EH (cell line): ENCODE results near the gene PPM1H.
A peak's percentile ranks its signal among the peaks of the same experiment; 100 is the strongest.
"Not testable (repeated sequence)": the region's sequence is repeated elsewhere in the genome, so short reads cannot be mapped to it uniquely, and the experiment has no call there.

ENCODE experiments used
- DNase-seq: peaks from one replicate; pipeline ENCODE4 v3.0.0-alpha.2; 2015; ENCODE audit warnings: low read depth

The PPM1H gene

DNA sequence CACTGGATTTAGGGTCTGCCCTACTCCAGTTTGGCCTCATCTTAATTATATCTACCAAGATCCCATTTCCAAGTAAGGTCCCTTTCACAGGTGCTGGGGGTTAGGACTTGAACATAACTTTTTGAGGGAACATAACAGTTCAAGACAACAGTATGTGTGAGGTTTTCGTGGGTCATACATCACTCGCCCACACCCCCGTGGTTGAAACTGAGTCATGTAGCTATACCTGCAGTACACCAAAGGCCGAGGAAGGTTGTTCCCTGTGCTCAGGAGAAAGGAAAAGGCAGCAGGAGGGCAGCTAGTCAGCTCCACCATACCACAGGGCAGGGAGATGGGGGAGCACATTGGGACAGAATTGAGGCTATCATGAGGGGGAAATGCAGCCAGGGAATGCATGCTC is 167.0 kb downstream of the PPM1H start:
- no peak for DNase-seq

DNA sequence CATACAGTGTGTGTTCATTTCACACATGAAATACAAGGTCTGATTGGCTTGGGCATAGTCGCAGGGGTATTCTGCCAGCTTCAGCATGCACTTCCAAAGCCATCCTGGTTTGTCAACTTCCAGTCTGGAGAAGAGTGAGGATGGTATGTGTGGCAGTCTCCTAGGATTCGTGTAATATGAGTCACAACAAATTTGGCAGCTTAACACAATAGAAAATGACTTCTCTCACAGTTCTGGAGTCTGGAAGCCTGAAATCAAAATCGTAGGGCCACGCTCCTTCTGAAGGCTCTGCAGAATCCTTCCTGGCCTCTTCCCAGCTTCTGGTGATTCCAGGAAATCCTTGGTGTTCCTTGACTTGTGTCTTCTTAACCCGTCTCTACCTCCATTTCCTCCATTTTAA is 167.5 kb downstream of the PPM1H start:
- peak; percentile 83 for DNase-seq

DNA sequence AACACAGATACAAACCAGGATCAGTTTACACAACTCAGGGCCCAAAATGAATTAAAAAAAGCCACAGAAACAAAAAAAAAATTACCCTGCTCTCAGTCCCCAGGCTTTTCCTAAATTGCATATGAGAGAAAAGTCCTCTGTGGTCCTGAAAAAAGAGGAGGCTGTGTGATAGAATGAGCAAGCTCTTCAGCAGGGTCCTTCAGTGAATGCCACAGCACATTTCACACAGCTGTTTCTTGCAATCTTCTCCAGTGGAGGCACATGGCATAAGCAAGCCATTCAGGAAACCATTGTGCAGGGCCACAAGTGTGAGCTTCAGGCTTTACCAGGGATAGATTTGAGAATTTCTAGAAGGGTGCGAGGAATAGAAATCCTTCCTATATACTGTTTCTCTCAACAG is 168.5 kb downstream of the PPM1H start:
- DNase-seq, result no peak

DNA sequence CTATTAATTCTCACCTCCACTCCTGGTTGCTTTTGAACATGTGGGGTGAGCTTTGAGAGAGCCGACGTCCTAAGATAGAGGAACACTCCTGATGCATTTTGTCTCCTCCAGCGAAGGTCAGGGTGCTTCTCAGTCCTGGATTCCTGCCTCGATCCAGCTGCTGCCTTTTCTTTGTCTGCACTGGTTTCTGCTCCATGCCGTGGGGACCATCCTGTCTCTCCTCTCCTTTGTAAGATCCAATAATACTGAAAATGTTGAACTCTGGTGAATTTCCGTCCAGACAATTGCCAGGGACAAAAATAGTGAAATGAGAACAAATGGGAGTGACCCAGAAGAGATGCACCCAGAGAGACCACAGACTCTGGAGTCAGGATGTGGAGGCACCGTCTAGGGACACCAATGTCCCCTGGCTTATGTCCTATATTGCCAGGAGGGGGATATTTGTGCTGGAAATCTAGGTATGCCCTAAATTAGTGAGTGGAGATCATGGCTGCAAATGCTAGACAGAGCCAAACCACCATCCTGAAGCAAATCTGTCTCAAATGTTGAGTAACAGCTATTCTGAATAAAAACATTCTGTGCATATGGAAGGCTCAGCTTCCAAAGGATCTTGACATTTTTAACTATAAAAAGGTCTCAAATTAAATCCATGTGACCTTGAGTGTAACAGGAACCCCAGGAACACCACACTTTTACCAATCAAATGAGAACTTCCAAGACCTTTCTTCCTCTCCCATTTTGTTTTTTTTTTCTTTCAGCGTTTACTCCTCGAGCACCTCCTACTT is 170.9 kb downstream of the PPM1H start:
- peak; percentile 21 for DNase-seq

DNA sequence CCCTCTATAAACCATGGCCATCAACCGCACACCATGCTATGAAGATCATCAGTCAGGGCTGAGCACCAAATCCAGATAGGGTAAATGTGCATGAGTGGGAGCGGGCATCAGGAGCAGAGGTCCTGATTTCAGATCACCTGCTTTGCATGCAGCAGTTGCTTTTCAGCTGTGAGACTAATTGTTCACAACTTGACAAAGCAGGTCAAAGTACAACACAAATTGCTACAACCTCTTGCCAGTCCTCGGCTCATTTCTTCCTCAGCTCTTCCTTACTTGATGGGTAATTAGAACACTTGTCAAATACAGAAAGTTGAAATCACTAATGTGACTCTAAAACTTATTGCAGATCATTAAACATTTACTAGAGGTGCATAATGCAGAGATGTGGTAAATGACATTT is 171.6 kb downstream of the PPM1H start:
- DNase-seq, result no peak

DNA sequence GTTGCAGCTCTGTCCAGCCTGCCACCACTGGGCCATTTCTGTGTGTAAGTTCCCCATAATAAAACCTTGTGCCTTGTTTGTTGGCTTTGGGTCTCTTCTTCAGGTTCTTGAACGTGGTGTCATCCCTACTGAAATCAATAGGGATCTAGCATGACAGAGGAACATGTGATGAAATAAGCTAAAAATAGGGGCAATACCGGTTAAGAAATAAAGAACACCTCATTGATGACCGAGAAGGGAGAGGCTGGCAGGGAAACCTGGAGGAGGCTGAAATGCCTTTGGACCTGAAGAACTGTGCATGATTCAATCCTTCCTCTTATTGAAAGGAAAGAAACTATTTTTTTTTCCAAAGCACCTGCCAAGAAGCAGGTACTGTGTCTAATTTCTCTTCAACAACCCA is 172.3 kb downstream of the PPM1H start:
- no peak for DNase-seq

DNA sequence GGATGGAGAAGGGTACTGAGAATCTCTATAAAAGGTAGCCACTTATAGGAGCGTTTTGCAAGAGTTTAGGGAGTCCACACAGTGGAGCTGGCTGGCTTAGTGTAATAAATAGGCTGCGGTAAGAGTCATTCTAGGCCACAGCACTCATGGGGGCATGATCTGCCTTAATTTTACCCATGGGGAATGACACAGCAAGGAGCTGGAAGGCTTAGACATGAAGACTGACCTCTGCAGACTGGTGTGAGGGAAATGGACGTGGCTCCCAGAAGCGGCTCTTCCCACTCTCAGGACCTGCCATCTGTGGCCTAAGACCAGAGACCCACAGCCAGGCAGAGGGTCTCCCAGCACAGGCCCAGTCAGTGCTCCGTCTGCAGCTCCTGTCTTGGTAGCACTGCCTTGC is 173.3 kb downstream of the PPM1H start:
- DNase-seq, result no peak

DNA sequence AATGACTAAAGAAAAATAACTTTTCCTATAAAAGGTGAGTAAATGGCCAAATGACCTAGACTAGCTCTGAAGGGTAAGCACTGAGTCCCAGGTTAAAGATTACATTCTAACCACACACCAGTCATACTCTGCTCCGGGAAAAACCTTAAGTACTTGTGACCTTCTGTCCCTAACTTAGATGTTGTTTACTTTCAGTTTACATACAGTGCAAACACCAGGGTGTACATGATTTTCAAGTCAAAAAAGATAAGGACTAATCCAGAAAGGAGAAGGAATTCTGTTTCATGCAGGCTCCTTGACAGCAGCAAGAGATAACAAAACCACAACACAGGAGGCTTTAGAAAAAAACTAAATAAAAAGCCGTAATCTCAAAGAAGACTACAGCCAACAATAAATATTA is 174.2 kb downstream of the PPM1H start:
- no peak for DNase-seq

DNA sequence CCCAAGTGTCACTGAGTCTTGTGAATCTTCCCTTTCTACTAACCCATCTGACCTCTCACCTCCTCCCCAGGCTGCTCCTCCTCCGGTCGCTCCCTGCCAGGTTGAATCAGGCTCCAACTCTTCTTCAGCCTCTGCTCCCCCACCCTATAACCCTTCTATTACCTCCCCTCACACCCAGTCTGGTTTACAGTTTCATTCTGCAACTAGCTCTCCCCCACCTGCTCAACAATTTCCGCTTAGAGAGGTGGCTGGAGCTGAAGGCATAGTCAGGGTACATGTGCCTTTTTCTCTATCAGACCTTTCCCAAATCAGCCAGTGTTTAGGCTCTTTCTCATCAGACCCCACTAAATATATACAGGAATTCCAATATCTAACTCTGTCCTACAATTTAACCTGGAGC is 174.6 kb downstream of the PPM1H start:
- DNase-seq, result not testable (repeated sequence)

DNA sequence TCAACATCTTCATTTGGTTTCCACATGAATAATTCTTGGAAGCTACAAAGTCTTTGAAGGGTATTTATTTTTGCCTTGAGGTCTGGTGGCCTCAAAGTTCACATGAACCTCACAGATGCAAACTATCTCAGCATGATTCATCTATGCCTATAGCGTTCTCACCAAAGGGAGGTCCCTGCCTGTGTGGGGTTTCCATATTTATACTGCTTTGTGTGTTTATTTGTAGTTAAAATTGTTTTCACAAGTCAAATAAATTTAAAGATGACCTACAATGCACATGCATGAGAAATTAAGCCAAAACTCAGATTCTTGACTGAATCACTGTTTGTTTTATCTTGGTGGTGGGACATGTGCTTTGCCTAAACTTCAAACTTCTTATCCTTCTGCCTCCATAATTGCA is 176.7 kb downstream of the PPM1H start:
- peak; percentile 92 for DNase-seq

DNA sequence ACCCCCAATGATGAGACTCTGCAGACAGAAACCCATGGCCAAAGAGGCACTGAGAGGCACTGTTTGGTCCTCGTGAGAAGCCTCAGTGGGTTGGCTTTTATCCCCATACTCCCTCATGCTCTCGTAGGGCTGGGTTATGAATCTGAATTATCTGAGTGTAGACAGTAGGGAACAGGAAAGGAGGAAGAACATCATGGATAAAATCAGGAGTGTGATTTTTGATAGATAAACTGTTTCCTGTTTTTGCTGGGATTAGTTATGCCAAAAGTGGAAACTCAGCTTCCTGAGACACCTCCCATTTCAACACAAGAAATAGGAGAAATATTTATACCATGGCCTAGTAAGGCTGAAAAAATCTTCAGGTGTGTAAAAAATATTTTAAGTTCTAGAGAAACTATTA is 177.9 kb downstream of the PPM1H start:
- no peak for DNase-seq

DNA sequence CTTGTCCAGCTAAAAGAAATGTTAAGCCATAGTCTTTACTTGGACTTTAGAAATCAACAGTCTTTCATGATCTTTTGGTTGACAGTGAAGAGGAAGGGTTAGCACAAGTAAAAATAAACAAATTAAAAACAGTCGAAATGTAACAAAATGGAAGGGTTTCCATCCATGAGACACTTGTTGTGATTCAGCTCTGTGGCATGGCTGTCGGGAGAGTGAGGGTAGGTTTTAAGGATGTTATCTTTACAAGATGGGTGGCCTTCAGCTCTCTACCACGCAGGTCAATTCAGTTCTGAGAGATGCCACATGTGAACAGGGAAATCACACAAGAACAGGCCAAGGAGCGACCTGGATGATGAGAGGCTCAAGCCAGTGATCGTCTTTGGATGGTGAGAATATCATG is 180.2 kb downstream of the PPM1H start:
- peak; percentile 51 for DNase-seq

DNA sequence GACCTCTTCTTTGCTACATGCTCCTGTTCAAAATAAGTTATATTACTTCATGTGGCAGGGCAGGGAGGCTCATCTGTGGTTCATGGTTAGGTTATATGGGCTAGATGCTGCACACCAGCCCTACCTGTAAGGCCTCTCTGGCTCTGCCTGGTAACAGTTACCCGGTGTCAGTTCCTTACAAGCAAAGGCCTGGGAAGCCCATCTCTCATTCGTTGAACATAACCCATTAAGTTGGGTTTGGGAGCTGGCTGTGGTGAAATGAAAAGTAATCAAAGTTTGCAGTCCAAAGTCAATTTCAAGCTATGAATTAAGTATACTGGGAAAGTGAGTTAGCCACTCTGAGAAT is 183.2 kb downstream of the PPM1H start:
- DNase-seq, result no peak

DNA sequence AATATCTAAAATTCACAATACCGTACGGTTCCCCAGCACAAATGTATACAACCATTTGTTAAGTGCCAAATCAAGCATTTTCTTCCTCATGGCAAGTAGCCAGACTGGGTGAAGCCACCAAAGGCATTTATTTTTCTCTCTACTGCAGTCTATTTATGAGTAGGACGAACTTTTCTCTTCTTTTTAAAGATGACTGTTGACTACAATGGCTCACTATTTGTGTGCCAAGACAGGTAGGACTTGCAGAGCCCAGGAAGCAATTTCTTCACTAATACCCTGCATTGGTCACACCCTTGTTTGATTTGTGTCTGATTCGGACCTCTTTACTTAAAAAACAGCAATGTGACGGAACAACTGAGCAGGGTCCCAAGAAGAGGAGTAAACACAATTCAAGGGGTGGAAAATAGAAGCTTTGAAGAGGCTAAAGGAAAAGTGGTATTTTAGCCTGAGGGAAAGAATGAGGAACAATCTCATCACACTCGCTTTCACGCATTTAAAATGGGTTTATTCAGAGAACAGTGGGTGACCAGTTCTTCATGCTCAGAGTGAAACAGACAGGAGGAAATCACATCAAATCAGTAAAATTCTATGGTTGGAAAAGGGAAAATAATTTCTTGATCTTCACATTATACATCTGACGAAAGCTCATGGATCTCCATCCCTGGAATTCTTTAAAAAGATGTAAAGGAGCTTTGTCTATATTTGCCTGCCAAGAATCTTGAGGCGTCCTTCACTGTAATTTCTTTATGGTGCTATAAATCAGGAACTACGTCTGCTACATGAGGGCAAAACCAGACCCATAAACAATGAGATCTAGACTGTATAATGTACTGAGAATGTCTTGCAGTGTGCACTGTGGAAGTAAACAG is 183.8 kb downstream of the PPM1H start:
- no peak for DNase-seq

DNA sequence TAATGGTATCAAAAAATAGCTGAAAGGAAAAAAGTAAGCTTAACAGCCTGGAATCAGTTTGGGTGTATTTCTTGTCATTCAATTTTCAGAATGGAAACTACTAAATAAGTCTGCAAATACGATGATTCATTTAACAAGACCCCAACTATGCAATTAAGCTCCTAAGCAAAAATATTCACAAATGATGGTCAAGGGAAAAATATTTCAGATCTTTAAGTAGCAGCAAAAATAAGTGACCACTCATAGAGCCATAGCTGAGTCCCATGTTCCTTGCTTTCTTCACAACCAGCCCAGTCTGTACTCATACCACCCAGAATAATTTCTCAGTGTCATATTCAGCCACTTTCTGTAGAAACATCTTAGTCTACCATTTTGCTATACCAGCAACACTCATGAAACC is 185.4 kb downstream of the PPM1H start:
- DNase-seq, result peak; percentile 62

DNA sequence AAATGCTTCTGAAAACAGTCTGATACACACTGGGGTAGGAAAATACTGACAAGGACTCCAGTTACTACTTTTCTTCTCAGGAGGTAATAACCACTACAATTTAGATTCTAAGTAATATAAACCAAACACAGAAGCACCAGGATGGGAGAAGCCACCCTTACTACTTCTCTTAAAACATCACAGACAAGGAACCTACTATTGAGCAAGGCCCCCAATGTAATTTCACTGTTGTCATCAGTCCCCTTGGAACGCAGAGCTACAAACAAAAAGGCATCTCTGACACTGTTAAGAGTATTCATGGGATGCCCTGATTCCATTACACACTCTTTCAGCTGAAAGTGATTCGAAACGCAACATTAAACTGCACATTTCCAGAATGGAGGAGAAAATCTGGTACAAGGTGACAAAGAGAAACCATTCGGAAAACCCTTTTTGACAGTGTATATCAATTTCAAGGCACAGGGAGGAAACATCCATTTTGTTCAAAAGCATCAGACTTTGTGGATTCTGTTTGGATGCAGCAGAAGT is 185.9 kb downstream of the PPM1H start:
- no peak for DNase-seq

DNA sequence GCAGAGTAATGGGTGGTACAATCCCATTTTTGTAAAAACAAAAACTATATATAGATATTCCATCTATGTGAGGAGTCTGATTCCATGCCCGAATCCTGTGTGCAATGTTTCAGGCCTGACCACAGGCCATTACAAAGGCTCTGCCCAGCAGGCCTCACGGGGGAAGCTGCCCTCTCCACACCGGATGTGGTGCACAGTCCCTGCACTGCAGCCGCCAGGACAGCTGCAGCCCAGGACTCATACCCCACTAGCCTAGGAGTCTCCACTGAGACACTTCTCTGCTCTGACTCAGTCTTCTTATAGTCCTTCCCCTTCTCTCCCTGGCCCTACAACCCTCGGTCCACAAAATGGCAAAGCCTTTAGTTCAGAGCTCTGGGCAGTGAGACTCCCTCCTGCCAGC is 190.4 kb downstream of the PPM1H start:
- DNase-seq, result peak; percentile 22

DNA sequence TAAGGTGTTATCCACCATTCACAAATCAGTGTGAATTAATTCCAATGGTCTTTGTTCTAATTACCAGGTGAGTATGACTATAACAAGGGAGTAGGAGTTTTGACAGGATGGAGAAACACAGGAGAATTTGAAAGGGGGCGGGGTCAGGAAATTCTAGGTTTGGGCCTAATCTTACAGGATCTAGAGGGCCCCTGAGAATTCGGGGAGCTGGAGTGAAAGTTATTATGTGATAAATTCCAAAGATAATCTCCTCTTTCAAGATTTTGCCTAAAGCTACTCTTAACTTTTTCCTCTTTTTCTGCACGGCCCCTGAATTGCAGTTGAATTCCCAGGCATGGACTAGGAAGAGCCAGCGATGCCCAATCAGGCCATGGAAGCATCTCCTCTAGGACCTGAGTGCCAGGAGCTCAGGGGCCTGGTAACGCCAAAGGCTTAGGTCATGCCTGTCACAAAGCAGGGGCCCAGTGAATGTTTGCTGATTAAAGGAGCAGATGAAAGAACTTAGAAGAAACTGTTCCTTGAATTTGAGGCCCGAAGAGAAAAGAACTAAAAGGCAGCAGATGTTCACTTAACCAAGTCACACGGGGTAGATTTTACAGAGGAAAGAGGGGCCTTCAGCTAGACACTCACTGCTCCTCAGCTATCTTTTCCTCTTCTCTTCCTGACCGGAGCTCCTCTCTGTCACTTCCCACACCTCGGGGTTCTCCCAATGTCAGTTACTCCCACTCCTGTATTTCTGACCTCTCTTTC is 195.5 kb downstream of the PPM1H start:
- DNase-seq, result no peak

DNA sequence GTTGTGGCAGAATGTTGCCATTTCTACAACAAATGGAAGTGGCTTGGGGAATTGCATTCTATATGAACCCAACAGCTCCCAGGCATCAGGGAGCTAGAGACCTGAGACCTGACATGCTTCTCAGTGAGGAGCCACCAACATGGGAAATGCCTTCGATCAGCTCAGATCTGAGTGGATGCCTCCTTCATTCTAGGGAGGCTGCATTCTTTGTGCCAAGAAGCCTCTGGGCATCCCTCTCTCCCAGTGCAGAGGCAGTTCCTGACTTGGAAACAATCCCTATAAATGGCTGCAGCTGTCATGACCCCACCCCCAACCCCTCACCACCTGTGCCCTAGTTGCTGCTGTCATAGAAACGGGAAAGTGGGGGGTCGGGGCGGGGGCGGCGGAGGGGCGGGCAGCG is 196.3 kb downstream of the PPM1H start:
- no peak for DNase-seq

DNA sequence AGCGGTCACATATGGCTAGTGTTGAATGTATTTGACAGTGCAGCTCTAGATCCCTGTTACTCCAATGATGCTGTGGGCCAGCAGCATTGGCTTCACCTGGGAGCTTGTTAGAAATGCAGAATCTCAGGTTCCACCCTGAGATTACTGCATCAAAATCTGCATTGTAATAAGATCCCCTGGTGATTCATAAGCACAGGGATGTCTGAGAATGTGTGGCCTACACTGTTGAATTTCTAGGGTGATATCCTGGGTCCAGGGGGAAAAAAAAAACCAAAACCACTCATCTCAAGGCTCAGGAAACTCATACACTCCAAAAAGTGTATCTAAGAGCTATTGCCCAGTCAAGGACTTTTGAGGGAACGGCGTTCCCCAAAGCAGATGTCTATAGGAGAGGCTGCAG is 196.8 kb downstream of the PPM1H start:
- peak; percentile 53 for DNase-seq

DNA sequence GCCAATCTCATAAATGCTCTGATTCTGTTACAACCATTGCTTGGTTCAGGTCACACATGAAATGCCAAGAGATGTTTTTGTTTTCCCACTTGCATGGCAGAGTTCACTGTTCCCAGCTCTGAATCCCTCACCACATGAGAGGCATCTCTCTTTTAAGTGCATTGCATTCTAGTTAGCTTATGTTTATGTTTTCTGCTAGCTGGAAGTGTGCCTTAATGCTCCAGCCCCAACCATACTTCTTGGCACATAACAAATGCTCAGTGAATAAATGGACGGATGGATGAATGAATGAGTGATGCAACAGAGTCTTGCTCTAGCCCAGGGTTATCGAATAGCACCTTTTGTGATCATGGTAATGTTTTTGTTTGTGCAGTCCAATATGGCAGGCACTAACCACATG is 197.3 kb downstream of the PPM1H start:
- DNase-seq, result peak; percentile 30

DNA sequence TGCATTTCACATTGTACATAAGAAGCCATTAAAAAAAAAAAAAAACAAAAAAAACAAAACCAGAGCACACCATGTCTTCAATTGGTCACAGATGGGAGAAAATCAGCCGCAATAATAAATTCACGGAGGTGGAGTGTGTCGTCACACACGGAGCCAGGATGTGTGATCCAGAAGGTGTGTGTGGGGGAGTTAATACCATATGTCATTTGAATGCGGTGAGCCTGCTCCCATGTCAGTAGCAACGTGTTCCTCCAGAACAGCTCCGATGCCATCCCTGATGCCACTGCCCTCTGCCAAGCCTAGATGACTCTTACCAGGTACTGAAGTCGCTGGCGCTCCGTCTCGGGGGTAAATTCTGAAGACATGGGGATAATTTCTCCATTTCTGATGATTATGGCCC is 197.8 kb downstream of the PPM1H start:
- no peak for DNase-seq

DNA sequence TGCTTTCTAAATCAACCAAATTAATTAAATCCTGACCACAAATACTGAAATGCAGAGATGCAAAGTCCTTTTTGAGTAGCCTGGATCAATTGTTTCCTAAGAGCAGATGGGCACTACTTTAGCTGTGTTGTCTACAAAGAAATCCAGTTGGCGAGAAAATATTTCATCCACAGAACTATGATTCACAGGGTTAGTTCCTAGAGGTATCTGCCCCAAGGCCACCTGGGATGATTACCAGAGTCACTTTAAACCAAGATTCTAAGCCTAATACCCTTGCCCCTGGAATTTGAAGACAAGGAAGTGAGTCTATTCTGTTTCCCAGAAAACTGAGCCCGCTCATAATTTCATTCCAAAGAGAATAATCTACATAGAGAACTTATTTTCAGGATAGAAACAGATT is 198.4 kb downstream of the PPM1H start:
- peak; percentile 33 for DNase-seq
